Breast epithelium (tissue), 4 donors: ENCODE measurements around the gene SLC39A7. TPM values are rescaled to one million over a fixed set of nuclear protein-coding genes. Genes with fewer than 3 reads are reported as not detected.

Source experiments
- DNase-seq, 2 donors: peaks; one replicate each; pipeline ENCODE4 v3.0.0-alpha.2; 2019; ENCODE audit warnings: low spot score in 2 of 2
- H3K27ac ChIP-seq, 2 donors: fragments of 200-600 bp; sonication (generic) in 1 of 2; one replicate each; pipeline ENCODE4 v1.5.1; 2016 to 2019; ENCODE audit warnings: mild to moderate bottlenecking in 1 of 2
- H3K27me3 ChIP-seq, 2 donors: fragments of 200-600 bp; sonication (generic) in 1 of 2; one replicate each; pipeline versions ENCODE4 v1.5.1 to v1.6.0; 2017 to 2019; ENCODE audit warnings: control low read depth in 1 of 2, mild to moderate bottlenecking in 1 of 2
- H3K36me3 ChIP-seq: fragments of 200-600 bp; one replicate; pipeline ENCODE4 v1.5.1; 2019
- H3K4me1 ChIP-seq, 2 donors: fragments of 200-600 bp; sonication (generic); one replicate each; pipeline ENCODE4 v1.5.1; 2016 to 2019; ENCODE audit warnings: control low read depth in 1 of 2
- H3K4me3 ChIP-seq, 3 donors: fragments of 200-600 bp; sonication (generic); 1 replicate in 2 of 3; 2 replicates in 1 of 3; pipeline ENCODE4 v1.5.1; 2016 to 2019; ENCODE audit warnings: mild to moderate bottlenecking in 3 of 3, moderate library complexity in 2 of 3
- H3K9me3 ChIP-seq, 2 donors: fragments of 200-600 bp; sonication (generic) in 1 of 2; one replicate each; pipeline ENCODE4 v1.5.1; 2016 to 2019; ENCODE audit warnings: control low read depth in 1 of 2
- CTCF ChIP-seq, 3 donors: fragments of 450-650 bp; IDR thresholded peaks; one replicate each; pipeline ENCODE4 v1.5.1; 2016 to 2017; ENCODE audit warnings: antibody characterized with exemption in 3 of 3, mild to moderate bottlenecking in 3 of 3, moderate library complexity in 3 of 3
- POLR2A ChIP-seq: fragments of 450-650 bp; IDR thresholded peaks from one replicate; pipeline ENCODE4 v1.6.1; 2016; ENCODE audit warnings: antibody characterized with exemption, mild to moderate bottlenecking, moderate library complexity
- POLR2AphosphoS5 ChIP-seq, 3 donors: sonication (generic); formaldehyde crosslinking; IDR thresholded peaks; one replicate each; pipeline ENCODE4 v1.6.1; 2017; ENCODE audit warnings: antibody characterized with exemption in 3 of 3
- intact Hi-C: fragments of 100-400 bp; cut with DNase I; formaldehyde crosslinking; loops from one replicate; pipeline ENCODE4 v1.15.1; 2023; ENCODE audit warnings: low total_unique reads
- total RNA-seq, 3 donors: library from RNA; depleted of rRNA; stranded (reverse); fragments of >200 nt; gene quantifications; one replicate each; pipeline ENCODE4 v1.1.0, GENCODE V29; 2016

Gene SLC39A7
- total RNA-seq, 3 donors from 2014 or later = 55.0 to 79.3 (median 74.1) TPM

GRCh38 chr6:33177552-33178446 is 22.9 kb upstream of the SLC39A7 start:
- intact Hi-C loops = no loop called here
- no peaks in the 10 kb centered on the region for H3K4me1 ChIP-seq
- H3K36me3 ChIP-seq = no peaks in the 10 kb centered on the region
- no peaks in the 10 kb centered on the region for H3K27me3 ChIP-seq
- H3K4me3 ChIP-seq = no peak overlapping the region
- no peak for DNase-seq
- H3K9me3 ChIP-seq = no peaks in the 10 kb centered on the region
- TF ChIP-seq POLR2AphosphoS5 (IDR thresholded peaks at IDR 0.05) = no peak
- TF ChIP-seq POLR2A = no peak
- no peak for TF ChIP-seq CTCF (IDR thresholded peaks at IDR 0.05)
- H3K27ac ChIP-seq = no peak overlapping the region

- TF ChIP-seq POLR2AphosphoS5 (IDR thresholded peaks at IDR 0.05) (no peak), CTCF (IDR thresholded peaks at IDR 0.05) (no peak), POLR2A (no peak)
- no peak for DNase-seq
- Histone ChIP-seq H3K27me3 (no peaks in the 10 kb centered on the region), H3K4me3 (no peak overlapping the region), H3K9me3 (no peaks in the 10 kb centered on the region), H3K4me1 (no peaks in the 10 kb centered on the region), H3K27ac (no peak overlapping the region), H3K36me3 (no peaks in the 10 kb centered on the region)
- intact Hi-C loops = no loop called here
These were observed 21.8 kb upstream of the SLC39A7 start for GRCh38 chr6:33178755-33179475.

GRCh38 chr6:33181141-33181540 is 19.5 kb upstream of the SLC39A7 start:
- Histone ChIP-seq H3K27me3 (no peaks in the 10 kb centered on the region), H3K4me3 (no peak overlapping the region), H3K36me3 (no peaks in the 10 kb centered on the region), H3K27ac (no peak overlapping the region), H3K9me3 (no peaks in the 10 kb centered on the region), H3K4me1 (no peaks in the 10 kb centered on the region)
- no peak for TF ChIP-seq POLR2A
- no peak for DNase-seq
- intact Hi-C loops = no loop called here

- Histone ChIP-seq H3K4me1 (no peaks in the 10 kb centered on the region), H3K4me3 (no peak overlapping the region), H3K9me3 (no peaks in the 10 kb centered on the region), H3K27ac (no peak overlapping the region), H3K36me3 (no peaks in the 10 kb centered on the region), H3K27me3 (no peaks in the 10 kb centered on the region)
- DNase-seq = no peak
- intact Hi-C loops = no loop called here
- no peak for TF ChIP-seq POLR2AphosphoS5 (IDR thresholded peaks at IDR 0.05)
- TF ChIP-seq CTCF (IDR thresholded peaks at IDR 0.05) = no peak
- no peak for TF ChIP-seq POLR2A
These were observed 17.5 kb upstream of the SLC39A7 start for GRCh38 chr6:33183071-33183683.

GRCh38 chr6:33185190-33185589 is 15.5 kb upstream of the SLC39A7 start:
- no peaks in the 10 kb centered on the region for H3K27me3 ChIP-seq
- no peak for DNase-seq
- H3K4me1 ChIP-seq = no peaks in the 10 kb centered on the region
- H3K9me3 ChIP-seq = no peaks in the 10 kb centered on the region
- intact Hi-C loops = no loop called here
- H3K4me3 ChIP-seq = no peak overlapping the region
- H3K36me3 ChIP-seq = no peaks in the 10 kb centered on the region
- H3K27ac ChIP-seq = no peak overlapping the region
- TF ChIP-seq POLR2A (no peak), CTCF (IDR thresholded peaks at IDR 0.05) (no peak), POLR2AphosphoS5 (IDR thresholded peaks at IDR 0.05) (no peak)
